ENCODE data around the gene OTX2. TPM values are rescaled to one million over a fixed set of nuclear protein-coding genes. Genes with fewer than 3 reads are reported as not detected.

The OTX2 gene
- total RNA-seq, 3 donors from 2014 or later, result not detected

GRCh38 chr14:56801920-56802319 lies 8.4 kb downstream of the OTX2 start:
- Histone ChIP-seq H3K36me3 (ENCODE audit: low read depth) (no peaks in the 10 kb centered on the region), H3K4me3 (no peak overlapping the region), H3K9me3 (no peaks in the 10 kb centered on the region), H3K4me1 (ENCODE audit: low read depth) (peaks cover 5% of the 10 kb centered on the region)
- intact Hi-C loops (cut with DNase I, micrococcal nuclease), result no loop called here
- TF ChIP-seq, protein P1, sequence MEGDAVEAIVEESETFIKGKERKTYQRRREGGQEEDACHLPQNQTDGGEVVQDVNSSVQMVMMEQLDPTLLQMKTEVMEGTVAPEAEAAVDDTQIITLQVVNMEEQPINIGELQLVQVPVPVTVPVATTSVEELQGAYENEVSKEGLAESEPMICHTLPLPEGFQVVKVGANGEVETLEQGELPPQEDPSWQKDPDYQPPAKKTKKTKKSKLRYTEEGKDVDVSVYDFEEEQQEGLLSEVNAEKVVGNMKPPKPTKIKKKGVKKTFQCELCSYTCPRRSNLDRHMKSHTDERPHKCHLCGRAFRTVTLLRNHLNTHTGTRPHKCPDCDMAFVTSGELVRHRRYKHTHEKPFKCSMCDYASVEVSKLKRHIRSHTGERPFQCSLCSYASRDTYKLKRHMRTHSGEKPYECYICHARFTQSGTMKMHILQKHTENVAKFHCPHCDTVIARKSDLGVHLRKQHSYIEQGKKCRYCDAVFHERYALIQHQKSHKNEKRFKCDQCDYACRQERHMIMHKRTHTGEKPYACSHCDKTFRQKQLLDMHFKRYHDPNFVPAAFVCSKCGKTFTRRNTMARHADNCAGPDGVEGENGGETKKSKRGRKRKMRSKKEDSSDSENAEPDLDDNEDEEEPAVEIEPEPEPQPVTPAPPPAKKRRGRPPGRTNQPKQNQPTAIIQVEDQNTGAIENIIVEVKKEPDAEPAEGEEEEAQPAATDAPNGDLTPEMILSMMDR (IDR thresholded peaks at IDR 0.05), result no peak
- no peak for ATAC-seq
- DNase-seq, result no peak

DNA sequence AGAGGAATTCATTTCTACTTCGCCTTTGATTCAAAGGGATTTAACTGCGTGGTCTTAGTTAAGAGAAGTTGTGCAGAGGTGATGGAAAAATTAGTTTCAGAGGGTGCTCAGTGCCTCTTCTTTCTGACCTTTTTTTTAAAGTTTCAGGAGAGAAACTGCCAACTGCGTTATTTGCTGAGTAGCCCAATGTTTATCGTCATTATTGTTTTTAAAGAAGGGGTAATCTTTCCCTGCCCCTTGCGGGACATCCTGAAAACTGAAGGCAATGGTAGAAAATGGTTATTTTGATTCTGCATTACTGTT lies 11.0 kb downstream of the OTX2 start:
- no peak for DNase-seq
- Histone ChIP-seq H3K4me1 (ENCODE audit: low read depth) (peaks cover 5% of the 10 kb centered on the region), H3K36me3 (ENCODE audit: low read depth) (no peaks in the 10 kb centered on the region), H3K4me3 (no peak overlapping the region), H3K9me3 (no peaks in the 10 kb centered on the region)
- intact Hi-C loops (cut with DNase I, micrococcal nuclease), result no loop called here
- TF ChIP-seq, protein P1 (IDR thresholded peaks at IDR 0.05), result no peak
- no peak for ATAC-seq

DNA sequence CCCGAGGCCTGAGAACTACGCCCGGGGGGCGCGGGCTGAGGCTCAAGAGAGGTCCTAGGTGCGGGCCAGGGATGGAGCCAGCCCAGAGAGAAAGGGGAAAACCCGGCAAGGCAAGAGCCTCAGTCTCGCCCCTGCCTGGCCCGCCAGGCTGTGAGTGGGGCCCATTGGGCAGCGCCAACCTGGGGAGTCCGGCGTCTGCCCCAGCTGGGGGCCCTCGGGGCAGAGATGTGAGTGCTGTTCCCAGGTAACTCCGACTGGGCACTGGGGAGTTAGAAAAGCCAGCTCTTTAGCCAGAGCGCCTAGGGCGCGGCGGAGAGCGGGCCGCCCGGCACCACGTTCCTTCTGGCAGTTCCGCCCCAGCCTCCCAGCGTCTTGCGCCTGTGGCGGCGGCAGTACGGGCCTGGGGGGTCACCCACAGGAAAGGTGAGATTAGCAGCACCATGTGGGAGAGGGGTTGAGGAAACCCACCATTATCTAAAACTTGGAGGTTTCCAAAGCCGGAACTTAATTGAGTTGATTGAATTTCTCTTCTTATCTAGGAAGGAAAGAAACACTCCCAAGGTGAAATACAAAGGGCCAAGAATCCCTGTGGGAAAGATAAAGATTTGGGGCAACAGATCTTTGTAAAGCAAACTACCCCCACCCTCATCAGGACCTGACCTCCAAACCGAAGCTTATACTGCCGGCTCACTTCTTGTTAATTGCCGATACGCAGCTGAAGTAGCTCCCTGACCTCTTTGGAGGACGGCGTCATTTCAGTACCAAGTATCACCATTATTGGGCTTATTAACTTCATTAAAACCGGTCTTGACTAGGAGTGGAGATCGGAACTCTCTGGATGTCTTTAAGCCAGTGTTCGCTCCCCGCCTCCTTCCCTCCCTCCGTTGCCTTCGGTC lies 11.6 kb downstream of the OTX2 start:
- ATAC-seq, result peak; percentile 12
- Histone ChIP-seq H3K36me3 (ENCODE audit: low read depth) (no peaks in the 10 kb centered on the region), H3K4me3 (no peak overlapping the region), H3K4me1 (ENCODE audit: low read depth) (peaks cover 5% of the 10 kb centered on the region), H3K9me3 (no peaks in the 10 kb centered on the region)
- DNase-seq, result no peak
- TF ChIP-seq, protein P1 (IDR thresholded peaks at IDR 0.05), result no peak
- intact Hi-C loops (cut with DNase I, micrococcal nuclease), result no loop called here

- DNase-seq, result no peak
- intact Hi-C loops (cut with DNase I, micrococcal nuclease), result no loop called here
- H3K4me3 ChIP-seq, result no peak overlapping the region
These were observed 12.5 kb downstream of the OTX2 start for GRCh38 chr14:56797569-56798446.

DNA sequence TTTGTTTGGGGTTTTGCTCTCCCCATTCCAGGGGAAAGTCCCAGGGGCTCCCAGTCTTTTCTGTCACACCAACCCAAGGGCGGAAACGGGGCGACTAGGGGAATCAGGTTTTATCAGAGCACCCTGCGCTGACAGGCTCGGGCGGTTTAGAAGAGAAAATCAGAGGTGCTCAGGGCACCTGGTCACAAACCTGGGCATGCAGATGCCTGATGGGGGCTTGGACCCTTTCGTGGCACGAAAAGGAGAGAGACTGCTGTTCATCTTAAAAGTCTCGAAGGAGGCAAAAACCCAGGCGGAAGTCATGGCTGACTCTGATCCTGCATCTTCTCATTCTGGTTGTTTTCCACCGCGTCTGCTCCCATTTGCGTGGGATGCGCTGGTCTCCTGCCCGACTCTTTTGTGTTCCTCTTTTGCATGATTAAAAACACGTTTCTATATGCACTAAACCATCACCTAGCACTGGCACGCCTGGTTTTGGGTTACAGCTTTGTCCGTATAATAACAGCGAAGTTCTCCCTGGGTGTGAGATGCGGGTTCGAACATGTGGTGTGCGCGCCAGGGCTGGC lies 13.2 kb downstream of the OTX2 start:
- ATAC-seq, result no peak

More at GRCh38 chr14:56797569-56798446, 12.5 kb downstream of the OTX2 start:
- Histone ChIP-seq H3K4me1 (ENCODE audit: low read depth) (peaks cover 5% of the 10 kb centered on the region), H3K9me3 (no peaks in the 10 kb centered on the region), H3K36me3 (ENCODE audit: low read depth) (no peaks in the 10 kb centered on the region)
- ATAC-seq, result peak; percentile 50
- TF ChIP-seq, protein P1 (IDR thresholded peaks at IDR 0.05), result no peak

More for the DNA sequence above, 13.2 kb downstream of the OTX2 start:
- H3K36me3 ChIP-seq (ENCODE audit: low read depth), result no peaks in the 10 kb centered on the region
- TF ChIP-seq, protein P1 (IDR thresholded peaks at IDR 0.05), result no peak
- no peak overlapping the region for H3K4me3 ChIP-seq
- intact Hi-C loops (cut with DNase I, micrococcal nuclease), result no loop called here
- no peak for DNase-seq
- H3K9me3 ChIP-seq, result no peaks in the 10 kb centered on the region
- peaks cover 5% of the 10 kb centered on the region for H3K4me1 ChIP-seq (ENCODE audit: low read depth)

All from mucosa of descending colon (tissue), 3 donors.